ENCODE measurements around the gene MTSS2. TPM values are rescaled to one million over a fixed set of nuclear protein-coding genes. Genes with fewer than 3 reads are reported as not detected.
"Not testable (repeated sequence)": the region's sequence is repeated elsewhere in the genome, so short reads cannot be mapped to it uniquely, and the experiment has no call there.

MTSS2 gene
- total RNA-seq, 1 donor from 2014 or later = 113 TPM

DNA sequence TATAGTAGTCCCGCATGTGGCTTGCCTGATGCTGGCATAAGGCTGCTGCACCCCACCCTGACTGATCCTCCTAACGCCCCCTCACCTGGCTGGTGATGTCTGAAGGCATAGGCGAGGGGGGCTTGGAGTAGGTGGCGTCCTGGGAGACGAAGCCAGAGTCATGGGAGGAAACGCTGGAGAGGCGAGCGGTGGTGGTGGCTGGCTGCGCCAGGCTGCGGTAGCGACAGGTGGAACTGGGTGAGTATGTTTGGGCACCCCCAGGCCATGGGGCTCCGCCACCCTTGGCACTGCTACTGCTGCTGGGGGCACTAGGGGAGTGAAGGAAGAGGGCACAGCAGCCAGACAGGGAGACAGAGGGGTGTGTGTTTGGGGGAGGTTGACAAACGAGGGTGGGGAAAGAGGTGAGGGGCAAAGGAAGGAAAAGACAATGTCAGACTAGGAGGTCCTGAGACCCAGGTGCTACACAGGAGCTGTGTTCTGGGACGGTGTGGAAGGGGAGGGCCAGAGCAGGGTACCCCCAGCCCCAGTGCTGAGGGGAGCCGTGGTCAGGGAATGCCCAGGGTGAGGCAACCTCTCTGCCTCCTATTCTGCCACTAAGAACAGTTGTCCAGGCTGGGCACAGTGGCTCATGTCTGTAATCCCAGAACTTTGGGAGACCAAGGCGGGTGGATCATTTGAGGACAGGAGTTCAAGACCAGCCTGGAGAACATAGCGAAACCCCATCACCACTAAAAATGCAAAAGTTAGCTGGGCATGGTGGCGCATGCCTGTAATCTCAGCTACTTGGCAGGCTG, 11.4 kb downstream of the MTSS2 start:
- no peak for DNase-seq (ENCODE audit: low spot score)

GRCh38 chr16:70670938-70671337, 14.9 kb downstream of the MTSS2 start:
- not testable (repeated sequence) for DNase-seq (ENCODE audit: low spot score)

DNA sequence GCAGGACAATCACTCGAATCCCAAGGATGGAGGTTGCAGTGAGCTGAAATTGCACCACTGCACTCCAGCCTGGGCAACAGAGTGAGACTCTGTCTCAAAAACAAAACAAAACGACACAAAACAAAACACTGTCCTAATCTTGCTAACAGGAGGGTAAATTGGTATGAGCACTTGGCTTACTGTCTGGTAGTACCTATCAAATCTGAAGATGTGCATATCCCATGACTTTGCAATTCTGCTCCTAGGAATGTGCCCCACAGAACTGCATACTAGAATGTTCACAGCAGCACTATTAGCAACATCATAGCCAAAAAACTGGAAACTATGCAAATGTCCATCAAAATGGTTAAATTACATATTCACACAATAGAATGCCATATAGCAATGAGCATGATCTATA, 15.7 kb downstream of the MTSS2 start:
- no peak for DNase-seq (ENCODE audit: low spot score)

DNA sequence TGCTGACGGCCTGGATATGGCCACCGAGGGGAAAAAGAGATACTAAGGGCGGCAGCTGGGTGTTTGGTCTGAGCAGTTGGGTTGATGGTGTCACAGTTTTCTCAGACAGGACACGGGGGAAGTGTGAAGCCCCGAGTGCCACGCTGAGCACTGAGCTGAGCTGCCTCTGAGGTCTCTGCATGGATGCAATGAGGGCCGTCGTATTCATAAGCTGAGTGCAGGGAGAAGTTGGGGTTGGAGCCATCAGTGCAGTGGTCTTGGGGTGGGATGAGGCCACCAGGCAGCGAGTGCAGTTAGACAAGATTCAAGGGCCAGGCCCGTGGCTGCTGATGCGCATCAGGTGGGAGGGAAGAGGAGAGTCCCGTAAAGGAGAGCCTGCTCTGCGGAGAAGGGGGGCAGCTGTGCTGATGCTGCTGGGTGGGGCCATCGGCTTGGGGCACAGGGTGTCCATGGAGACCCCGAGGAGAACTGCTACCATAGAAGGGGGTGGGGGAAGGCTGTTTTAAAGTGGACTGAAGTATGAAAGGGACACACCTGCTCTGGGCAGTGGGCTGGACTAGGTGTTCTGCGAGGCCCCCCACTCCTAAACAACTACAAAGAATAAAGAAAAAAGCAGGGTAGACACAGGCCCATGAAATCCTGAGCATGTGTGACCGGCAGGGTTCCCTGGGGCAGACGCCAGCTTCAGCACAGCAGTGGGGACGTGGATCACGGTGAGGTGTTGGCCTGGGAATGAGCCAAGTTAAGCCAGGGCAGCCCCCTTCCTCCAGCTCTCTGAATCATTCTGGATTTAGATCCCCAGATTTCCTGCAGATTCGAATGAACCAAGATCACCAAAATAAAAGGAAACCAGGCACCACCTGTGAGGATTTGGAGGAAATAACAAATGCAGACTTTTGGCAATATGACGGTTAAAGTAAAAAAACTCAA, 19.8 kb downstream of the MTSS2 start:
- no peak for DNase-seq (ENCODE audit: low spot score)

GRCh38 chr16:70665113-70665694, 20.6 kb downstream of the MTSS2 start:
- DNase-seq (ENCODE audit: low spot score) = no peak

DNA sequence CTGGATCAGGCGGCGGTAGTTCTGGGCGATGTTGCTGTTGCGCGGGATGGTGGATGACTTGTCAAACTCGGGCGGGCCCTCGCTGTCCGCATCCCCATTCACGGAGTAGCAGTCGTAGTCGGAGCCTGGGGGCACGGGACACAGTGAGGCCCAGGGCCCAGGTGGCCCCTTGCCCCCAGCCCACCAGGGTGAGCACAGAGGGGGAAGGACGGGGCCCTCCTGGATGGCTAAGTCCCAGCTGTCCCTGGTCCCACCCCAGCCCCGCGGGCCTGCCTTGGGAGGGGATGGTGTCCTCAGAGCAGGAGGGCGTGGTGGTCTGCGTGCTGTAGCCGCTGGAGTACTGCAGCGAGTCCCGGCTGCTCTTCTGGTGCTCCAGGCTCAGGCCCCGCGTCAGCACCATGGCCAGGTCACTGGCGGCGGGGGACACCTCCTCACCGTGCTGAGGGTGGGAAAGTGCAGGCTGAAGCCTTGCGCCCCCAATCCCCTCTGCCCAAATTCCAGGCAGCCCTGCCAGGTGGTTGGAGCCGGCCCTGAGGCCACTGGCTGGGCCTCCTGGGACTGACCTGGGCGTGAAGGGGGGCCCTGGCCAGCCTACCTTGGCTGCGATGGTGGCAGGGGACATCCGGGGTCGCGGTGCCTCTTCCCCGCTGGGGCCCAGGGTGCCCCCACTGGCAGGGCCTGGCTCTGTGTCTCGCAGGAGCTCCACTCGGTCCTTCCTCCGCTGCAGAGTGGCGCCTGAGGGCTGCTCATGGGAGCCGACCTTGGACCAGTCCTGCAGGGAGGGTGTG, 21.3 kb downstream of the MTSS2 start:
- no peak for DNase-seq (ENCODE audit: low spot score)

GRCh38 chr16:70663524-70664324, 22.1 kb downstream of the MTSS2 start:
- no peak for DNase-seq (ENCODE audit: low spot score)

GRCh38 chr16:70662991-70663523, 22.8 kb downstream of the MTSS2 start:
- no peak for DNase-seq (ENCODE audit: low spot score)

DNA sequence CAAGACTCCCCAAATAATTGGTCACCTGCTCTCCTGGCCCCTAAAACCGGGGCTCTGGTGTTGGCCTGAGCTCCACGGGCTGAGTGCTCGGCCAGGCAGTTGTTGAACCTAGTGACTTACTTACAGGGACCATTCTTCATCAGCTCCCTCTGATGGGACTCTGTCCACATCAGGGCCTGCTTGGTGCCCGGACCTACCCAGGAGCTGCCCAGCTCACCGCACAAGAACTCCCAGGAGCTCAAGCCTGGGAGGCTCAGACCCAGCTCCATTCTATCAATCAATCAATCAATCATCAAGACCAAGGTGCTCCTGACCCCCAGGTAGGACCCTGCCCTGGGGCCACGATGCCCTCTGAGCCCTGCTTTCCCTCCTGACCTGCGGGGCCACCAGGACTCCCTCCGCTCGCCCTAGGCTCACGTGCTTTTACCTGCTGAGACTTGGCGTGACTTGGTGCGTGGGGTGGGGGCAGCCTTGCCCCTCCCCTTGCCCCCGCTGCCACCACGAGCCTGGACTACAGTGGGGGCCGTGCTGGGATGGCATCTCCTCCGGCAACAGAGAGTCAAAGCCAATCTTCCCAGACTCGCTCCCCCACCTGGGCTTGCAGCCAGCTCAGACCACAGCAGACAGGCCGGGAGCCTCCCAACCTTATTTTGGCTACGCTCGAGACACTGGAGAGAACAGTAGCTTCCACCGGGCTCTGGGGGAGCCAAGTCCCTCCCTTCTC, 23.8 kb downstream of the MTSS2 start:
- DNase-seq (ENCODE audit: low spot score) = no peak

GRCh38 chr16:70661534-70661917, 24.3 kb downstream of the MTSS2 start:
- DNase-seq (ENCODE audit: low spot score) = no peak

DNA sequence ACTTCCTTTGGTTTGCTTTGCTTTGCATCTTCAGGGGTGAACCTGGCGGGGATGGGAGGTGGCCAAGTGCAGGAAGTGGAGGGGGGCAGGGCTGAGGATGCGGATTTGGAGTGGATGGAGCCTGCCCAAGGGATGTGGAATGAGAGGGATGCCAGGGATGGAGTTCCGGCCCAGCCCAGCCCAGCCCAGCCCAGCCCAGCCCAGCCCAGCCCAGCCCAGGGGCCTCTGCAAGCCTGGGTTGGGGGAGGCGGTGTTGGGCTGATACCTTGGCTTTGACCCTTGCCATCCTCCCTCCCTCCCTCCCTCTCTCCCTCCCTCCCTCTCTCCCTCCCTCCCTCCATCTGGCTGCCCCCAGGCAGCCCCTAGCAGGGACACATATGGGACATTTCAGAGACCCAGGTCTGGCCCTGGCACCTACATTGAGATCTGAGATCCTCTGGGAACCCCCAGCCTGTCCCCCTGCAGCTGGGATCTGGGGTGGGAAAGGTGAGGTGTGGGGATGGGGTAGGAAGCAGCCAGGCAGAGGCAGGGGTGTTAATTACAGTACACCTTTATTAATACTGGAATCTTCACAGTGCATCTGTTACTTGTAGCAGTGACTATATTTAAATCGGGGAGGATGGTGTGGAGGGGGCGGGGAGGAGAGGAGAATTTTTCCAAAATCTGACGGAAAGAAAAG, 25.0 kb downstream of the MTSS2 start:
- no peak for DNase-seq (ENCODE audit: low spot score)

DNA sequence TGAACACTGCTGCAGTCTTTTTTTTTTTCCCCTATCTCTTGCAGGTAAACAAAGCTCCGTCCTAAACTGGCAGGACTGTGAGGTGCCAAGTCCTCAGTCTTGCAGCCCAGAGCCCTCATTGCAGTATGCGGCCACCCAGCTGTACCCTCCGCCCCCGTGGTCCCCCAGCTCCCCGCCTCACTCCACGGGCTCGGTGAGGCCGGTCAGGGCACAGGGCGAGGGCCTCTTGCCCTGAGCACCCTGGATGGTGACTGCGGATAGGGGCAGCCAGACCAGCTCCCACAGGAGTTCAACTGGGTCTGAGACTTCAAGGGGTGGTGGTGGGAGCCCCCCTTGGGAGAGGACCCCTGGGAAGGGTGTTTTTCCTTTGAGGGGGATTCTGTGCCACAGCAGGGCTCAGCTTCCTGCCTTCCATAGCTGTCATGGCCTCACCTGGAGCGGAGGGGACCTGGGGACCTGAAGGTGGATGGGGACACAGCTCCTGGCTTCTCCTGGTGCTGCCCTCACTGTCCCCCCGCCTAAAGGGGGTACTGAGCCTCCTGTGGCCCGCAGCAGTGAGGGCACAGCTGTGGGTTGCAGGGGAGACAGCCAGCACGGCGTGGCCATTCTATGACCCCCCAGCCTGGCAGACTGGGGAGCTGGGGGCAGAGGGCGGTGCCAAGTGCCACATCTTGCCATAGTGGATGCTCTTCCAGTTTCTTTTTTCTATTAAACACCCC, 25.7 kb downstream of the MTSS2 start:
- DNase-seq (ENCODE audit: low spot score) = no peak

GRCh38 chr16:70659546-70659945, 26.3 kb downstream of the MTSS2 start:
- no peak for DNase-seq (ENCODE audit: low spot score)

- DNase-seq (ENCODE audit: low spot score) = no peak
These were observed 26.9 kb downstream of the MTSS2 start for GRCh38 chr16:70658921-70659320.

DNA sequence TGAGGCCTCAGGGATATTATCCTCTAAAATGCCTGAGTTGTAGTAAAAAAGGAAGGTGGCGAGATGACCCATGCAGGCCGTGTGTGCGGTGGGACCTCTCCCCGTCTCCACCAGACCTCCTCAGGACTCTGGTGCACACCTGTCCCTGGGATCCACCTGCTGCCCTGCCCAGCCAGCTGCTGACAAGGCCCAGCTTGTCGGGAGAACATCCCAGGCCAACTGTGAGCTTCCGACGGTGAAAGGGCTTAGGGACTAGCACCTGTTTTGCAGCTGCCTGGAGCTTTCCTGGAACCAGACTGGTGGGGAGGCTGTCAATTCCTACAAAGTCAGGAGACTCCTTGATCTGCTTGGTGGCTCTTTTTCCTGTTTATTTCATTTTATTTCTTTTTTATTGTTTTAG, 27.9 kb downstream of the MTSS2 start:
- DNase-seq (ENCODE audit: low spot score) = no peak

DNA sequence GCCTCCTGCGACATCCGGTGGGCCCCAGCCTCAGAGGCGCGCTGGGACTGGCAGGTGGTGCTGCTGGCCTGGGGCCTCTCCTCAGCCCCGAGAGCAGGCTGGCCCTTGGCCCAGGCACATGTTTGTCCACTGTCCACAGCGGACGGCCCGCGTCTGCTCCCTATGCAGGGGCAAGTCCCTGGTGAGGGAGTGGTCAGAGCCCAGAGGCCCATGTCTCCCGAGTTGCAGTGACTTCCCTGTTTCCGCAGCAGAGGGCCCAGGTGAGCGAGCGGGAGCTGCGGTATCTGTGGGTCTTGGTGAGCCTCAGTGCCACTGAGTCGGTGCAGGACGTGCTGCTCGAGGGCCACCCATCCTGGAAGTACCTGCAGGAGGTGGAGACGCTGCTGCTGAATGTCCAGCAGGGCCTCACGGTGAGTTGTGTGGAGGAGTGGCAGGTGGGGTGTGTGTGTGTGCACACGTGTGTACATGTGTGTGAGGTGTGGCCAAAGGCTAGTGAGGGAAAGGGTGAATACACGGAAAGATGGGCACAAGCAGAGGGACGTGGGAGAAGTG, 29.1 kb downstream of the MTSS2 start:
- DNase-seq (ENCODE audit: low spot score) = no peak

DNA sequence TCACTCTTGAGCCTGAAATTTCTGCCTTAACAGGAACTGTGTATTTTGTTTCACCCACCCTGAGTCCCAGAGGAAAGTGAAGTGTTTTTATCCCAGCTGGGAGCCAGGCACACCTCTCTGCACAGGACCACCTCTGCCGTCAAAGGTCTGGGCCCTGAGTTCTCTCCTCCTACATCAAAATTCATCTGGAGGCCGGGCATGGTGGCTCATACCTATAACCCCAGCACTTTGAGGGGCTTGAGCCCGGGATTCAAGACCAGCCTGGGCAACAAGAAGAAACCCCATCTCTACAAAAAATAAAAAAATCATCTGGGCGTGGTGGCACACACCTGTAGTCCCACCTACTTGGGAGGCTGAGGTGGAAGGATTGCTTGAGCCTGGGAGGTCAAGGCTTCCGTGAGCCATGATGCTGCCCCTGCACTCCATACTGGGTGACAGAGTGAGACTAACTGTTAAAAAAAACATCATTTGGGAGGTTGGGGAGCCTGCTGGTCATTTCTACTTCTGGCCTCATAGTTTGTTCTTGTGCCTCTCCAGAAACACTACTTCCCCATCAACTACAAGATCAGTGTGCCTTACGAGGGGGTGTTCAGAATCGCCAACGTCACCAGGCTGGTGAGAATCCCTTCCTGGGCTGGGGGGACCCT, 29.7 kb downstream of the MTSS2 start:
- no peak for DNase-seq (ENCODE audit: low spot score)
